Endodermal cell (in vitro differentiated cells): ENCODE measurements around the gene SNRPD2. TPM values are rescaled to one million over a fixed set of nuclear protein-coding genes. Genes with fewer than 3 reads are reported as not detected.

Source experiments
- DNase-seq: peaks from one replicate; pipeline ENCODE4 v3.0.0-alpha.2; 2017
- H3K27ac ChIP-seq: 2 replicates; pipeline ENCODE4 v1.5.1; 2013; ENCODE audit warnings: mild to moderate bottlenecking, low read depth, low read length, moderate library complexity
- H3K27me3 ChIP-seq: 2 replicates; pipeline ENCODE4 v1.6.1; 2013; ENCODE audit warnings: mild to moderate bottlenecking, low read length, moderate library complexity; ENCODE audit not compliant: insufficient read depth, control insufficient read depth, poor library complexity, severe bottlenecking
- H3K36me3 ChIP-seq: 2 replicates; pipeline ENCODE4 v1.7.0; 2013; ENCODE audit warnings: mild to moderate bottlenecking, low read length, moderate library complexity; ENCODE audit not compliant: control insufficient read depth, insufficient read depth
- H3K4me1 ChIP-seq: one replicate; pipeline ENCODE4 v1.7.0; 2013; ENCODE audit warnings: low read length; ENCODE audit not compliant: control insufficient read depth, insufficient read depth
- H3K4me3 ChIP-seq: 2 replicates; pipeline ENCODE4 v1.5.1; 2013; ENCODE audit warnings: mild to moderate bottlenecking, low read length, moderate library complexity
- H3K9ac ChIP-seq: 2 replicates; pipeline ENCODE4 v1.6.1; 2013; ENCODE audit warnings: mild to moderate bottlenecking, low read length, moderate library complexity; ENCODE audit not compliant: poor library complexity, severe bottlenecking; ENCODE audit errors: extremely low read depth
- H3K9me3 ChIP-seq: 2 replicates; pipeline ENCODE4 v1.6.1; 2013; ENCODE audit warnings: mild to moderate bottlenecking, low read length, moderate library complexity; ENCODE audit not compliant: control insufficient read depth
- H3K27ac Mint-ChIP-seq: 2 replicates; pipeline ENCODE4 v1.8.0; 2020; ENCODE audit warnings: mixed read lengths
- H3K27me3 Mint-ChIP-seq: 2 replicates; pipeline ENCODE4 v1.8.0; 2021; ENCODE audit warnings: mild to moderate bottlenecking, mixed read lengths; ENCODE audit not compliant: insufficient read depth
- H3K36me3 Mint-ChIP-seq: 2 replicates; pipeline ENCODE4 v1.8.0; 2020; ENCODE audit warnings: low read depth, mixed read lengths
- H3K4me1 Mint-ChIP-seq: 2 replicates; pipeline ENCODE4 v1.8.0; 2020; ENCODE audit warnings: mixed read lengths
- H3K4me3 Mint-ChIP-seq: 2 replicates; pipeline ENCODE4 v1.8.0; 2020; ENCODE audit warnings: mild to moderate bottlenecking, moderate library complexity, mixed read lengths
- H3K9me3 Mint-ChIP-seq: 2 replicates; pipeline ENCODE4 v1.8.0; 2020; ENCODE audit warnings: mild to moderate bottlenecking, mixed read lengths
- WGBS, 2 experiments: methylation state at CpG; one replicate each; pipeline versions ENCODE4 v1.1.5 to v1.1.7; 2013; ENCODE audit warnings: missing lambda C conversion rate in 2 of 2, mixed read lengths in 1 of 2; ENCODE audit not compliant: insufficient coverage in 1 of 2, insufficient read length in 1 of 2; 5-methylcytosine and 5-hydroxymethylcytosine counted together
- total RNA-seq, 2 donors: library from RNA; stranded (reverse); fragmentation: NEBNext Ultra II Directional in 1 of 2; extraction: Animal tissue kit (Norgen Biotek cat#: 25700) in 1 of 2; gene quantifications; 2 replicates in 1 of 2; 3 replicates in 1 of 2; pipeline ENCODE4 v1.2.1, GENCODE V29; 2021
- TF ChIP-seq, protein P1 (sequence below): fragments of 200-600 bp; sonication (generic); conservative IDR thresholded peaks from 2 replicates; pipeline ENCODE4 v1.5.0; 2021; ENCODE audit warnings: antibody characterized with exemption, mild to moderate bottlenecking

Gene SNRPD2
- total RNA-seq, 2 donors from 2014 or later: 644 to 654 TPM

DNA sequence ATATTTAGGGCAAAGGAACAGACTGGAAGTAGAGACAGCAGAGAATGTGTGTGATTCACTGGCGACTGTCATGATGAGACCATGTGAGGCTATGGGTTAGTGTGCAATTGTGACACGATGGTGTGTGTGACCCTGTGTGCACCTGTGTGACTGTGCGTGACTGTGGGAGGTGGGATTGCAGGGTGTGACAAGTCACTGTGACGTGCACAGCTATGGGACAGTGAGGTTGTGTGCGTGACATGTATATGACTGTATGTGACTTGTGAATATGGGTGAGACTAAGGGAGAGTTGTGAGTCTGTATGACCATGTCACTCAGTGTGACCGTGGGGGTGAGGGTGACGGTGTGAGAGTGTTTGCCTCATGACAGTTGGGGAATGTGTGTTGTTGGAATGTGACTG is 27.2 kb downstream of the SNRPD2 start:
- H3K27ac Mint-ChIP-seq: no peak overlapping the region
- H3K36me3 Mint-ChIP-seq: no peaks in the 10 kb centered on the region
- Histone ChIP-seq H3K4me3 (no peak overlapping the region), H3K9ac (no peak overlapping the region), H3K36me3 (no peaks in the 10 kb centered on the region), H3K4me1 (no peaks in the 10 kb centered on the region), H3K27me3 (no peaks in the 10 kb centered on the region), H3K9me3 (no peaks in the 10 kb centered on the region), H3K27ac (no peak overlapping the region)
- H3K4me1 Mint-ChIP-seq: peaks cover 17% of the 10 kb centered on the region
- peaks cover 29% of the 10 kb centered on the region for H3K27me3 Mint-ChIP-seq
- no peaks in the 10 kb centered on the region for H3K9me3 Mint-ChIP-seq
- no peak for DNase-seq
- TF ChIP-seq, protein P1, sequence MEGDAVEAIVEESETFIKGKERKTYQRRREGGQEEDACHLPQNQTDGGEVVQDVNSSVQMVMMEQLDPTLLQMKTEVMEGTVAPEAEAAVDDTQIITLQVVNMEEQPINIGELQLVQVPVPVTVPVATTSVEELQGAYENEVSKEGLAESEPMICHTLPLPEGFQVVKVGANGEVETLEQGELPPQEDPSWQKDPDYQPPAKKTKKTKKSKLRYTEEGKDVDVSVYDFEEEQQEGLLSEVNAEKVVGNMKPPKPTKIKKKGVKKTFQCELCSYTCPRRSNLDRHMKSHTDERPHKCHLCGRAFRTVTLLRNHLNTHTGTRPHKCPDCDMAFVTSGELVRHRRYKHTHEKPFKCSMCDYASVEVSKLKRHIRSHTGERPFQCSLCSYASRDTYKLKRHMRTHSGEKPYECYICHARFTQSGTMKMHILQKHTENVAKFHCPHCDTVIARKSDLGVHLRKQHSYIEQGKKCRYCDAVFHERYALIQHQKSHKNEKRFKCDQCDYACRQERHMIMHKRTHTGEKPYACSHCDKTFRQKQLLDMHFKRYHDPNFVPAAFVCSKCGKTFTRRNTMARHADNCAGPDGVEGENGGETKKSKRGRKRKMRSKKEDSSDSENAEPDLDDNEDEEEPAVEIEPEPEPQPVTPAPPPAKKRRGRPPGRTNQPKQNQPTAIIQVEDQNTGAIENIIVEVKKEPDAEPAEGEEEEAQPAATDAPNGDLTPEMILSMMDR: no peak
- H3K4me3 Mint-ChIP-seq: no peak overlapping the region
- 70 to 88% methylated on average over 5 to 7 of the region's 7 CpGs for WGBS, 2 experiments

DNA sequence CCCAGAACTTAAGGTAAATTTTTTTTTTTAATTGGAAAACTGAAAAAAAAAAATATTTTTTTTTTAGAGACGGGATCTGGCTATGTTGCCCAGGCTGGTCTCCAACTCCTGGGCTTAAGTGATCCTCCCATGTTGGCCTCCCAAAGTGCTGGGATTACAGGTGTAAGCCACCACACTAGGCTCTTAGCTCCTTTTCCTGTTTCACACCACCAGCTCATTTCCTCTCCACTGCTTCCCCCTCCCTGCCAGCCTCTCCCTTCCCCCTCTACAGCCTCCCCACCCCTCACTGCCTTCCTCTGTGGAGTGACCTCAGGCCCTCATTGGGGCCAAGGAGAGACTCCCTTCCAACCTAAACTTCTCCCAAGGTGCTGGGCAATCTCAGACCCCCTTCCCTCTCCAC is 28.0 kb downstream of the SNRPD2 start:
- Histone ChIP-seq H3K4me3 (no peak overlapping the region), H3K9me3 (no peaks in the 10 kb centered on the region), H3K4me1 (no peaks in the 10 kb centered on the region), H3K27me3 (no peaks in the 10 kb centered on the region), H3K9ac (no peak overlapping the region), H3K36me3 (no peaks in the 10 kb centered on the region), H3K27ac (no peak overlapping the region)
- TF ChIP-seq, protein P1: no peak
- Mint-ChIP-seq H3K4me1 (peaks cover 22% of the 10 kb centered on the region), H3K9me3 (no peaks in the 10 kb centered on the region), H3K27me3 (peaks cover 25% of the 10 kb centered on the region), H3K4me3 (no peak overlapping the region), H3K36me3 (no peaks in the 10 kb centered on the region), H3K27ac (no peak overlapping the region)
- DNase-seq: no peak
- 94 to 100% methylated on average over 1 of the region's 1 CpG for WGBS, 2 experiments

DNA sequence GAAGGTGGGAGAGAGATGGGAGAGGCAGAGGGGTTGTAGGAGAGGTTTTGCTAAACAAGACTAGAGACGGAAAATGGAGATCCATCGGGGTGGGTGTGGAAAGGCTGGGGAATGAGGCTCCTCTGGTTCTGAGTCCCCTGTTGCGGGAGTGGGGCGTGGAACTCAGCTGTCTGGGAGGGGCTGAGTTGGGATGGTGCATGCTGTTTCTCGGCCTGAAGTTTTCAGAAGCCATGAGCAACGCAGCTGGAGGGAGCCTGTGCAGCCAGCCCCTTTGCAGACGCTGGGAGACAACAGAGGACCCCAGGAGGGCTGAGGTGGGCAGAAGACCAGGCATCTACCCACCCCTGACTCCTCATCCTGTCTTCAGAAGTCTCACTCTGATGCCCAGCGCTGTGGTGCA is 31.1 kb downstream of the SNRPD2 start:
- no peak overlapping the region for H3K4me3 ChIP-seq
- no peak for DNase-seq
- TF ChIP-seq, protein P1: no peak
- Mint-ChIP-seq H3K27ac (no peak overlapping the region), H3K27me3 (peaks cover 12% of the 10 kb centered on the region), H3K4me1 (peaks cover 14% of the 10 kb centered on the region), H3K36me3 (no peaks in the 10 kb centered on the region), H3K4me3 (no peak overlapping the region), H3K9me3 (no peaks in the 10 kb centered on the region)
- no peaks in the 10 kb centered on the region for H3K9me3 ChIP-seq
- H3K27ac ChIP-seq: no peak overlapping the region
- H3K36me3 ChIP-seq: no peaks in the 10 kb centered on the region
- H3K4me1 ChIP-seq: no peaks in the 10 kb centered on the region
- 47 to 63% methylated on average over 6 to 8 of the region's 8 CpGs for WGBS, 2 experiments
- H3K9ac ChIP-seq: no peak overlapping the region
- H3K27me3 ChIP-seq: no peaks in the 10 kb centered on the region
